Bladder microvascular endothelial cell (primary cell): ENCODE measurements around the gene RBMS1. TPM values are rescaled to one million over a fixed set of nuclear protein-coding genes. Genes with fewer than 3 reads are reported as not detected.

Experiments used
- total RNA-seq: library from RNA; depleted of rRNA; stranded (reverse); fragments of >200 nt; gene quantifications from 2 replicates; pipeline ENCODE4 v1.2.3, GENCODE V29; 2014

RBMS1 gene, protein sequence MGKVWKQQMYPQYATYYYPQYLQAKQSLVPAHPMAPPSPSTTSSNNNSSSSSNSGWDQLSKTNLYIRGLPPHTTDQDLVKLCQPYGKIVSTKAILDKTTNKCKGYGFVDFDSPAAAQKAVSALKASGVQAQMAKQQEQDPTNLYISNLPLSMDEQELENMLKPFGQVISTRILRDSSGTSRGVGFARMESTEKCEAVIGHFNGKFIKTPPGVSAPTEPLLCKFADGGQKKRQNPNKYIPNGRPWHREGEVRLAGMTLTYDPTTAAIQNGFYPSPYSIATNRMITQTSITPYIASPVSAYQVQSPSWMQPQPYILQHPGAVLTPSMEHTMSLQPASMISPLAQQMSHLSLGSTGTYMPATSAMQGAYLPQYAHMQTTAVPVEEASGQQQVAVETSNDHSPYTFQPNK
- 39.3 and 86.9 TPM in 2 replicates for total RNA-seq

DNA sequence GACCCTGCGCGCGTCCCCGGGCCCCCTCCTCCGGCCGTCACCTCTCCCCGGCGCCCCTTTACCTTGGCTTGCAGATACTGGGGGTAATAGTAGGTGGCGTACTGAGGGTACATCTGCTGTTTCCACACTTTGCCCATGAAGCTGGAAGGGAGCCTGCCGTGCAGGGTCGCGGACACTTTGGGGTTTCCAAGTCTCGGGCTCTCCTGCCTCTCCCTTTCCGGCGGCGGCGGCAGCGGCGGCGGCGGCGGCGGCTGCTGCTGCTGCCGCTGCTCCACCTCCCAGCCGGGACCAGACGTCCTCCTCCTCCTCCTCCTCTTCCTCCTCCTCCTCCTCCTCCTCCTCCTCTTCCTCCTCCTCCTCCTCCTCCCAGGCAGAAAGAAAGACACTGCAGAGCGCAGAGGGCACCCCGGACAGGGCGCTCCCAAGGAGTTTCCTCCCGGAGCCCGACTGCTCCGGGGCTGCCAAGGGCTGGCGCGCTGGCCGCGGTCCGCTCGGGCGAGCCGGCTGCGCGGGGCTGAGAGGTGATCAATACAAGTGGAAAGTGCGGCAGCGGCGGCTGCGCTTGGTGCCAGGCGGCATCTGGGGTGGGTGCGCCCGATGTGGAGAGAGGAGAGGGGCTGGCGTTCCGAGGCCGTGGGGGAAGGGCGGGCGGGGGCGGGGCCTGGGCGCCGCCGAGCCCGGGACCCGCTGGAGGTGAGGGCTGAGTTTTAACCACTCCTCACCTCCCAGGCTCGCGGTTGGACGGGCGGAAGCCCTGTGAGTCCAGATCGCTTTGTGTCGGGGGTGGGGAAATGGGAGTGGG lies at the start of gene RBMS1:
TSS of gene RBMS1 (minus strand) at position 581 of the 802 bp plus-strand sequence. CDS start at position 137, 444 bp downstream.

